Lower leg skin (tissue), 4 donors: ENCODE results near the gene SIVA1. TPM values are rescaled to one million over a fixed set of nuclear protein-coding genes. Genes with fewer than 3 reads are reported as not detected.

Source experiments
- DNase-seq, 2 donors: peaks; one replicate each; pipeline ENCODE4 v3.0.0-alpha.2; 2019; ENCODE audit warnings: low spot score in 2 of 2
- H3K4me3 ChIP-seq: fragments of 200-600 bp; sonication (generic); 2 replicates; pipeline ENCODE4 v1.5.1; 2017; ENCODE audit warnings: mild to moderate bottlenecking, low read depth; ENCODE audit not compliant: poor library complexity, severe bottlenecking
- POLR2A ChIP-seq, 2 donors: fragments of 450-650 bp; IDR thresholded peaks; one replicate each; pipeline ENCODE4 v1.6.1; 2016 to 2017; ENCODE audit warnings: antibody characterized with exemption in 2 of 2, mild to moderate bottlenecking in 1 of 2, moderate library complexity in 1 of 2
- WGBS, 2 donors: methylation state at CpG; one replicate each; pipeline ENCODE4 v1.1.5; 2018; 5-methylcytosine and 5-hydroxymethylcytosine counted together
- intact Hi-C: fragments of 100-400 bp; cut with DNase I; formaldehyde crosslinking; loops from one replicate; pipeline ENCODE4 v1.15.0; 2023; ENCODE audit warnings: low total_unique reads
- total RNA-seq, 4 donors: library from RNA; depleted of rRNA; stranded (reverse); fragments of >200 nt; gene quantifications; one replicate each; pipeline ENCODE4 v1.1.0, GENCODE V29; 2016
- TF ChIP-seq, protein P1 (sequence below), 3 donors: fragments of 450-650 bp; IDR thresholded peaks; one replicate each; pipeline ENCODE4 v1.5.1; 2016; ENCODE audit warnings: antibody characterized with exemption in 3 of 3, mild to moderate bottlenecking in 3 of 3, moderate library complexity in 2 of 3

Gene SIVA1
- total RNA-seq, 4 donors from 2014 or later: 162 to 174 (median 168) TPM

DNA sequence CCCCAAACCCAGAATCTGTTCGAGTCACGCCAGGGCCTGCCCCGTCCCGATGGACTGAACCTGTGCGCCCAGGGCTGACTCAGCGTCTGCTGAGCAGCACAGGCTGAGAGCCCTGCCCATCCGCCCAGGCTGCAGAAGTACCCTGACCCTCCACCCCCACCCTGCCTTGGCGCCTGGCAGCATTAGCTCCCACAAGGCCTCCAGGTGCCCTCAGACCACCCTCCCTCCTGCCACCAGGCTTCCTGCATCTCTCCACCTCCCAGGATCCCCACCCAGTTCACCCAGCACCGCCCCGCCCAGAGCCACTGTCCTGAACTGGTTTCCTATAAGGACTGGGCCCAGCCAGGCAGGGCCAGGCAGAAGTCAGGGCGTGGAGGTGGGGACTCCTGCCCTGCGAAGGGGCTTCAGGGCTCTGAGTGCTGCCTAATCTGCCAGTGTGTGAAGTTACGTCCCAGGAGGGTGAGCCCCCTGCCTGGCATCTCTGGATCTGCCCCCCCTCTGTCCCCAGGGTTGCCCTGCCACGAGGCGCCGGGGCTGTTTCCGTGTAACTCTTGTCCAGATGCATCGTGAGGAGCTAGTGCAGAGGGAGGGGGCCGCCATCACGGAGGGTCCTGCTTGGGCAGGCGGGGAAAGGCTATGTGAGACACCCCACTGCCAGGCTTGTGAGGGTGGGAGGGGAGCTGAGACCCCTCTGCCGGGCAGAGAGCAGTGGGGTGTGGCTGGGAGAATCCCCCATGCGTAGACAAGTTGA, 19.8 kb upstream of the SIVA1 start:
- TF ChIP-seq, protein P1, sequence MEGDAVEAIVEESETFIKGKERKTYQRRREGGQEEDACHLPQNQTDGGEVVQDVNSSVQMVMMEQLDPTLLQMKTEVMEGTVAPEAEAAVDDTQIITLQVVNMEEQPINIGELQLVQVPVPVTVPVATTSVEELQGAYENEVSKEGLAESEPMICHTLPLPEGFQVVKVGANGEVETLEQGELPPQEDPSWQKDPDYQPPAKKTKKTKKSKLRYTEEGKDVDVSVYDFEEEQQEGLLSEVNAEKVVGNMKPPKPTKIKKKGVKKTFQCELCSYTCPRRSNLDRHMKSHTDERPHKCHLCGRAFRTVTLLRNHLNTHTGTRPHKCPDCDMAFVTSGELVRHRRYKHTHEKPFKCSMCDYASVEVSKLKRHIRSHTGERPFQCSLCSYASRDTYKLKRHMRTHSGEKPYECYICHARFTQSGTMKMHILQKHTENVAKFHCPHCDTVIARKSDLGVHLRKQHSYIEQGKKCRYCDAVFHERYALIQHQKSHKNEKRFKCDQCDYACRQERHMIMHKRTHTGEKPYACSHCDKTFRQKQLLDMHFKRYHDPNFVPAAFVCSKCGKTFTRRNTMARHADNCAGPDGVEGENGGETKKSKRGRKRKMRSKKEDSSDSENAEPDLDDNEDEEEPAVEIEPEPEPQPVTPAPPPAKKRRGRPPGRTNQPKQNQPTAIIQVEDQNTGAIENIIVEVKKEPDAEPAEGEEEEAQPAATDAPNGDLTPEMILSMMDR (IDR thresholded peaks at IDR 0.05): no peak
- TF ChIP-seq POLR2A (IDR thresholded peaks at IDR 0.05): no peak
- 73 to 80% methylated on average over 16 to 23 of the region's 23 CpGs for WGBS, 2 donors
- DNase-seq: no peak
- H3K4me3 ChIP-seq: no peak overlapping the region
- intact Hi-C loops: no loop called here

DNA sequence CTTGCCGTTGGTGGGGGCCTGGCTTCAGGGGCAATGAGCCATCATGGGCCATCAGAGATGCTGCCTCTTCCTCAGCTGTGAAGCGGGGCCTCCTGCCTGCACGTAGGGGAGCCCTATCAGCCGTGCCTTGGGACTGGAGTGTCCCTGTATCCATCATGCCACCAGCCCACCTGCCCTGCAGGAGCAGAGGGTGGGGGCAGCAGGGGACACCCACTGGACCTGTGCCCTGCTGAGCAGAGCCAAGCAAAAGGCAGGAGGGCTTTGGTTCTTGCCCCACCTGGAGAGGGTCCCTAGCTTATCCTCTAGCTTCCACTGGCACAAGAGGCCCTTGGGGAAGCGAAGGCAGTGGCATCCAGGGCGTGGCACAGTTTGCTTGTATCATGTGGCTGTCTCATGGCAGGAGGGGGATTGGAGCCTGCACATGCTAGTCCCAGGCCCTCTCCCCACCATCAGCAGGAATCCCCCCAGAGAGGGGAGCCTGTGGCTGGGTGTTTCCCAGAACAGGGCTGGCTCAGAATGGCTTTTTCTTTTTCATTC, 18.8 kb upstream of the SIVA1 start:
- H3K4me3 ChIP-seq: no peak overlapping the region
- WGBS, 2 donors: 78 to 90% methylated on average over 5 to 6 of the region's 6 CpGs
- TF ChIP-seq, protein P1 (IDR thresholded peaks at IDR 0.05): no peak
- no peak for TF ChIP-seq POLR2A (IDR thresholded peaks at IDR 0.05)
- no peak for DNase-seq
- intact Hi-C loops: no loop called here

DNA sequence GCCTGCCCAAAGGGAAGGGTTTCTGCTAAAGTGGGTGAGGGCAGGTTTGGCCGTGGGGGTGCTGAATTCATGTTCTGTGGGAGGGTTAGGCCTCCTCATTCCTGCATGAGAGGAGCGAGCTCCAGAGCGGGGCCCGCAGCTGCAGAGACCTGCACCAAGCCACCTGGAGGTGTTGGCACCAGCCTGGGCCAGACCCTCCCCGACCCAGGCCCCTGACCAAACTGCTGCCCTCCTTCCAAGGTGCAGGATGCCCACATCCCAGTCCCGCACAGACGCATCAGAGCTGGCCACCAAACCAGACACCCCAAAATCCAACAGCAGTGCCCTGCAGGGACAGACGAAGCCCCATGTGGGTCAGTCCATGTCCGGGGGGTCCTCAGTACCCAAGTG, 18.4 kb upstream of the SIVA1 start:
- intact Hi-C loops: no loop called here
- WGBS, 2 donors: 91% methylated on average over 8 to 9 of the region's 9 CpGs
- no peak for TF ChIP-seq POLR2A (IDR thresholded peaks at IDR 0.05)
- TF ChIP-seq, protein P1 (IDR thresholded peaks at IDR 0.05): no peak
- H3K4me3 ChIP-seq: no peak overlapping the region
- DNase-seq: no peak

DNA sequence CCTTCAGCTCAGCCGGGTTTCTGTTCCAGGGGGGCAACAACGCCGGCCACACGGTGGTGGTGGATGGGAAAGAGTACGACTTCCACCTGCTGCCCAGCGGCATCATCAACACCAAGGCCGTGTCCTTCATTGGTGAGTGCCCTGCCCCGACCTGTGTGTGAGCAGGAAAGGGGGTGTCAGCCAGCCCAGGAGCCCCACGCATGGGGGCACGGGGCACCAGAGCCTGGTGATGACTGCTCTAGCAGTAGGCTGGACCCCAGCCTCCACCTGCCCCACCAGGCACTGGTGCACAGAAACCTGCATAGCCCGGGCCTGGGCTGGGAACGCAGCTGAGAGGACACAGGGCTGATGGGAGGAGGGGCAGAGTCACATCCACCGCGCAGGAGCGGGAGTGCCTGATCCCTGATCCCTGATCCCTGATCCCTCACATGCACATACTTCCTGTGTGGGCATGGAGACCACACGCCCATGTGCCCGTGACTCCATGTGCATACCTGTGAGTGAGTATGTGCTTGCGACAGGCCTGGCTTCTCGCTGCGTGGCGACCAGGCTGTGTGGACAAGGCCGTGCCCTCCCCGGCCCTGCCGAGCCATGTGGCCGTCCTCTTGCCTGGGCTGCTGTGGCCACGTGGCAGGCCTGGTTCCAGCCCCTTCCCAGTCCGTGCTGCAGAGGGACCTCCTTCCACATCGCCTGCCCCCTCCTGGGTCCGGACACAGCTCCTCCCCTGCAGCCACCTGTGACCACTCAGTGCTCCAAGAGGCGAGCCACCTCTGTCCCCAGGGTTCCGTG, 17.8 kb upstream of the SIVA1 start:
- DNase-seq: no peak
- 88 to 89% methylated on average over 28 to 29 of the region's 31 CpGs for WGBS, 2 donors
- no peak for TF ChIP-seq POLR2A (IDR thresholded peaks at IDR 0.05)
- TF ChIP-seq, protein P1 (IDR thresholded peaks at IDR 0.05): no peak
- no peak overlapping the region for H3K4me3 ChIP-seq
- intact Hi-C loops: no loop called here

DNA sequence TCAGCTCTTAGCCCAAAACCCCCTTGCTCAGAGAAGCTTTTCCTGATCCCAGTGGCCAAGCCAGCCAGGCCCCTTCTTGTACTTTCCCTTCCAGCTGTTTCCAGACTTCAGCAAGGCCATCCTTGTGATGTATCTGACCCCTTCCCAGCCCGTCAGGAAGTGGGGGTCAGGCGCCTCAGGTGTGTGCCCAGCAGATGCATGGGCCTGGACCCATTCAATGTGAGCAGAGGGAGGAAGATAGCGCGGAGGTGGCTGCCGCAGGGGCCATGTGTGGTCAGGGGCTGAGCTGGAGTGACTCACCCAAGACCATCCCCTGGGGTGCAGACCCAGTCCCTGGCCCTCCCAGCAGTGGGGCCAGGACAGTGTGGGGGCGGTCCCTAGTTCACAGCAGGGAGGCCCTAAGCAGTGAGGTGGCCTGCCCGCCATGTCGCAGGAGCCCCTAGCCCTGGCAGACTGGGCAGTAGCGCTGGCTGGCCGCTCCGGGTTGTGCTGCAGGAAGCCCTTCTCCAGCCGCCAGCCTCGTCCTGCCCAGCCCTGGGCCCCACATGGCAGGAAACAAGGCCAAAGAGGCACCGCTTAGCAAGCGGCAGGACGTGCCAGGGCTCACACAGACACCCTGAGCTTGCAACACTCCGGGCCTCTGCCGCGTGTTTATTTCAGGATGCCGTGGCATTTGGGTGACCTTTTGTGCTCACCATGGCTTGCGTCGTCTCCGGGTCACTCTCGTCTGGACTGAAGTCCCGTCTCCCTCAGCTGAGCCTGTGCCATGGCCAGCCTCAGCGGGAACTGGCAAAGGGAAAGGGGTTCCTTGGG, 16.9 kb upstream of the SIVA1 start:
- intact Hi-C loops: no loop called here
- WGBS, 2 donors: 38 to 50% methylated on average over 21 to 26 of the region's 26 CpGs
- H3K4me3 ChIP-seq: no peak overlapping the region
- peak; percentile 77 to 96 for DNase-seq
- no peak for TF ChIP-seq POLR2A (IDR thresholded peaks at IDR 0.05)
- TF ChIP-seq, protein P1 (IDR thresholded peaks at IDR 0.05): no peak
